PC-9 (cell line): ENCODE results near the gene ZNF701.

Experiments
- EZH2 ChIP-seq: fragments of 200-600 bp; sonication (generic); IDR thresholded peaks from 2 replicates; pipeline ENCODE4 v1.8.0; 2017; ENCODE audit warnings: antibody characterized with exemption, low read depth
- TF ChIP-seq, protein P1 (sequence below): fragments of 200-600 bp; sonication (generic); conservative IDR thresholded peaks from 2 replicates; pipeline ENCODE4 v1.6.1; 2017; ENCODE audit warnings: mixed run types, antibody characterized with exemption, mild to moderate bottlenecking, moderate library complexity

DNA sequence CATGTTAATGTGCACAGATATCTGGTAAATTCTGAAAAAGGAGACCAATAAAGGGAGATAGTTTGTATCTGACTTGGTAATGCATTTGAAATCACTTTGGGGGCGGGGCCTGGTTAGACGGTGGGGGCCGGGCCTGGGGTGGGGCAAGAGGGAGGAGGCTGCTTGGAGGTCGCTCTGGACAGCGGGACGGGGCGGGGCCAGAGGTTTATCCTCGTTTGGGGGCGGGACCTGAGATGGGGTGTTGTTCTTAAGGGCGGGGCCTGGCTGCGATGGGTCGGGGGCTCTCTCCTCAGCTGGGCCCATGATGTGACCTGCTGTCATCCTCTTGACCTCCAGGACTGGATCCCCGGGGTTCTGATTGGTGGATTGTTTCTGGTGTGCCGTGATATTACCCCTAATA, 47.5 kb upstream of the ZNF701 start:
- TF ChIP-seq, protein P1, sequence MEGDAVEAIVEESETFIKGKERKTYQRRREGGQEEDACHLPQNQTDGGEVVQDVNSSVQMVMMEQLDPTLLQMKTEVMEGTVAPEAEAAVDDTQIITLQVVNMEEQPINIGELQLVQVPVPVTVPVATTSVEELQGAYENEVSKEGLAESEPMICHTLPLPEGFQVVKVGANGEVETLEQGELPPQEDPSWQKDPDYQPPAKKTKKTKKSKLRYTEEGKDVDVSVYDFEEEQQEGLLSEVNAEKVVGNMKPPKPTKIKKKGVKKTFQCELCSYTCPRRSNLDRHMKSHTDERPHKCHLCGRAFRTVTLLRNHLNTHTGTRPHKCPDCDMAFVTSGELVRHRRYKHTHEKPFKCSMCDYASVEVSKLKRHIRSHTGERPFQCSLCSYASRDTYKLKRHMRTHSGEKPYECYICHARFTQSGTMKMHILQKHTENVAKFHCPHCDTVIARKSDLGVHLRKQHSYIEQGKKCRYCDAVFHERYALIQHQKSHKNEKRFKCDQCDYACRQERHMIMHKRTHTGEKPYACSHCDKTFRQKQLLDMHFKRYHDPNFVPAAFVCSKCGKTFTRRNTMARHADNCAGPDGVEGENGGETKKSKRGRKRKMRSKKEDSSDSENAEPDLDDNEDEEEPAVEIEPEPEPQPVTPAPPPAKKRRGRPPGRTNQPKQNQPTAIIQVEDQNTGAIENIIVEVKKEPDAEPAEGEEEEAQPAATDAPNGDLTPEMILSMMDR = no peak
- TF ChIP-seq EZH2 = no peak
